Body of pancreas (tissue), 4 donors: Measurements from ENCODE around the gene CEACAM16.

Experiments used
- POLR2A ChIP-seq, 3 donors: fragments of 450-650 bp; IDR thresholded peaks; one replicate each; pipeline ENCODE4 v1.6.1; 2016; ENCODE audit warnings: antibody characterized with exemption in 3 of 3, mild to moderate bottlenecking in 2 of 3
- TF ChIP-seq, protein P1 (sequence below), 7 experiments: fragments of 450-650 bp in 4 of 7; fragments of 200-600 bp in 3 of 7; sonication (generic) in 3 of 7; IDR thresholded peaks; one replicate each; pipeline ENCODE4 v1.5.1; 2016 to 2019; ENCODE audit warnings: antibody characterized with exemption in 7 of 7

DNA sequence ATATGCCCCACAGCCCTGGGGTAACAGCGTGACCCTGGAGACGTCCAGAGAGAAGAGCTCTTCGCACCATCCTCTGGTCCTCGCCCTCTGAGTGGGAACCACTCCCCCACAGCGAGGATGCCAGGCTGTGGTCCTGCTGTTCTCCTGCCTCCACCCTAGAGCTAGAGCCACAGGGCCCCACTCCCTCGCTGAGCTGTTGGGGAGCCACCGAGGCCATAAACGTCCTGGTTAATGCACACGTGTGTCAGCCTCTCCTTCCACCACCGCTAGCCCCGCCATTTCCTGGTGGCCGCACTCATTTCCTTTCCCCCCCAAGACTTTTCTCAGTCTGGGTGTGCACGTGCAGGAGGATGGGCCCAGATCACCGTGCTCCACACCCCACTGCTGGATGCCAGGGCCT is 11.5 kb downstream of the CEACAM16 start:
- TF ChIP-seq, protein P1, sequence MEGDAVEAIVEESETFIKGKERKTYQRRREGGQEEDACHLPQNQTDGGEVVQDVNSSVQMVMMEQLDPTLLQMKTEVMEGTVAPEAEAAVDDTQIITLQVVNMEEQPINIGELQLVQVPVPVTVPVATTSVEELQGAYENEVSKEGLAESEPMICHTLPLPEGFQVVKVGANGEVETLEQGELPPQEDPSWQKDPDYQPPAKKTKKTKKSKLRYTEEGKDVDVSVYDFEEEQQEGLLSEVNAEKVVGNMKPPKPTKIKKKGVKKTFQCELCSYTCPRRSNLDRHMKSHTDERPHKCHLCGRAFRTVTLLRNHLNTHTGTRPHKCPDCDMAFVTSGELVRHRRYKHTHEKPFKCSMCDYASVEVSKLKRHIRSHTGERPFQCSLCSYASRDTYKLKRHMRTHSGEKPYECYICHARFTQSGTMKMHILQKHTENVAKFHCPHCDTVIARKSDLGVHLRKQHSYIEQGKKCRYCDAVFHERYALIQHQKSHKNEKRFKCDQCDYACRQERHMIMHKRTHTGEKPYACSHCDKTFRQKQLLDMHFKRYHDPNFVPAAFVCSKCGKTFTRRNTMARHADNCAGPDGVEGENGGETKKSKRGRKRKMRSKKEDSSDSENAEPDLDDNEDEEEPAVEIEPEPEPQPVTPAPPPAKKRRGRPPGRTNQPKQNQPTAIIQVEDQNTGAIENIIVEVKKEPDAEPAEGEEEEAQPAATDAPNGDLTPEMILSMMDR (IDR thresholded peaks at IDR 0.05) = no peak
- no peak for TF ChIP-seq POLR2A (IDR thresholded peaks at IDR 0.05)
